ENCODE measurements around the gene PCDHA6. TPM values are rescaled to one million over a fixed set of nuclear protein-coding genes. Genes with fewer than 3 reads are reported as not detected.
"Not testable (repeated sequence)": the region's sequence is repeated elsewhere in the genome, so short reads cannot be mapped to it uniquely, and the experiment has no call there.

The PCDHA6 gene
- polyA plus RNA-seq, 4 donors, result 0.12 to 0.27 TPM; not detected in 2

GRCh38 chr5:140794595-140795258, 33.0 kb upstream of the PCDHA6 start, which contains the start of gene PCDHA2:
Gene PCDHA2 (plus strand): TSS chr5:140794852.
- no peak within 1 kb of the TSS for H3K4me3 ChIP-seq (ENCODE audit: low read depth in 1 of 3, low read length in 3 of 3)
- DNase-seq (no peak), FAIRE-seq (no peak)
- no peak within 1 kb of the TSS for H3K27ac ChIP-seq (ENCODE audit: low read depth in 1 of 3, low read length in 2 of 3)
- WGBS, 3 donors, result 24 to 41% (median 41%) methylated on average over 27 of the region's 27 CpGs
- peaks cover 9 to 32% of the 10 kb centered on the region in 2 donors for H3K9me3 ChIP-seq (ENCODE audit: control insufficient read depth in 2 of 2, insufficient read depth in 1 of 2, low read depth in 1 of 2, low read length in 1 of 2)
- no peaks in the 10 kb centered on the region for H3K4me1 ChIP-seq (ENCODE audit: control insufficient read depth in 3 of 3, insufficient read depth in 2 of 3, low read depth in 1 of 3, low read length in 2 of 3)
- peaks cover 0 to 7% (median 0%) of the 10 kb centered on the region in 3 donors for H3K27me3 ChIP-seq (ENCODE audit: control insufficient read depth in 3 of 3, insufficient read depth in 3 of 3, low read length in 3 of 3)
- no peaks in the 10 kb centered on the region for H3K36me3 ChIP-seq (ENCODE audit: control insufficient read depth in 3 of 3, insufficient read depth in 2 of 3, low read depth in 1 of 3, low read length in 3 of 3)

DNA sequence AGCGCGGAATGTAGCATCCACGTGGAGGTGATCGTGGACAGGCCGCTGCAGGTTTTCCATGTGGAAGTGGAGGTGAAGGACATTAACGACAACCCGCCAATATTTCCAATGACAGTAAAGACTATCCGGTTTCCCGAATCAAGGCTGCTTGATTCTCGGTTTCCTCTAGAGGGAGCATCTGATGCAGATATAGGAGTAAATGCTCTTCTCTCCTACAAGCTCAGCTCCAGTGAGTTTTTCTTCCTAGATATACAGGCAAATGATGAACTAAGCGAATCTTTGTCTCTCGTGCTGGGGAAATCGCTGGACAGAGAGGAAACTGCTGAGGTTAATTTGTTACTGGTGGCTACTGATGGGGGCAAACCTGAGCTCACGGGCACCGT, 32.5 kb upstream of the PCDHA6 start:
- peaks cover 0 to 7% (median 0%) of the 10 kb centered on the region in 3 donors for H3K27me3 ChIP-seq (ENCODE audit: control insufficient read depth in 3 of 3, insufficient read depth in 3 of 3, low read length in 3 of 3)
- H3K27ac ChIP-seq (ENCODE audit: low read depth in 1 of 3, low read length in 2 of 3), result no peak overlapping the region
- H3K4me1 ChIP-seq (ENCODE audit: control insufficient read depth in 3 of 3, insufficient read depth in 2 of 3, low read depth in 1 of 3, low read length in 2 of 3), result no peaks in the 10 kb centered on the region
- H3K36me3 ChIP-seq (ENCODE audit: control insufficient read depth in 3 of 3, insufficient read depth in 2 of 3, low read depth in 1 of 3, low read length in 3 of 3), result no peaks in the 10 kb centered on the region
- peaks cover 9 to 32% of the 10 kb centered on the region in 2 donors for H3K9me3 ChIP-seq (ENCODE audit: control insufficient read depth in 2 of 2, insufficient read depth in 1 of 2, low read depth in 1 of 2, low read length in 1 of 2)
- WGBS, 3 donors, result 26 to 42% (median 36%) methylated on average over 15 of the region's 15 CpGs
- no peak overlapping the region for H3K4me3 ChIP-seq (ENCODE audit: low read depth in 1 of 3, low read length in 3 of 3)
- DNase-seq (no peak), FAIRE-seq (no peak)

DNA sequence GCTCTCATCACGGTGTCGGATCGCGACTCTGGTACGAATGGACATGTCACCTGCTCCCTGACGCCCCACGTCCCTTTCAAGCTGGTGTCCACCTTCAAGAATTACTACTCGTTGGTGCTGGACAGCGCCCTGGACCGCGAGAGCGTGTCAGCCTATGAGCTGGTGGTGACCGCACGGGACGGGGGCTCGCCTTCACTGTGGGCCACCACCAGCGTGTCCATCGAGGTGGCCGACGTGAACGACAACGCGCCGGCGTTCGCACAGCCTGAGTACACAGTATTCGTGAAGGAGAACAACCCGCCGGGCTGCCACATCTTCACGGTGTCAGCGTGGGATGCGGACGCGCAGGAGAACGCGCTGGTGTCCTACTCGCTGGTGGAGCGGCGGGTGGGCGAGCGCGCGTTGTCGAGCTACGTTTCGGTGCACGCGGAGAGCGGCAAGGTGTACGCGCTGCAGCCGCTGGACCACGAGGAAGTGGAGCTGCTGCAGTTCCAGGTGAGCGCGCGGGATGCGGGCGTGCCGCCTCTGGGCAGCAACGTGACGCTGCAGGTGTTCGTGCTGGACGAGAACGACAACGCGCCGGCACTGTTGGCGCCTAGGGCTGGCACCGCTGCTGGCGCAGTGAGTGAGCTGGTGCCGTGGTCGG, 31.6 kb upstream of the PCDHA6 start:
- H3K27me3 ChIP-seq (ENCODE audit: control insufficient read depth in 3 of 3, insufficient read depth in 3 of 3, low read length in 3 of 3); FAIRE-seq; H3K36me3 ChIP-seq (ENCODE audit: control insufficient read depth in 3 of 3, insufficient read depth in 2 of 3, low read depth in 1 of 3, low read length in 3 of 3); H3K4me3 ChIP-seq (ENCODE audit: low read depth in 1 of 3, low read length in 3 of 3); H3K27ac ChIP-seq (ENCODE audit: low read depth in 1 of 3, low read length in 2 of 3); H3K4me1 ChIP-seq (ENCODE audit: control insufficient read depth in 3 of 3, insufficient read depth in 2 of 3, low read depth in 1 of 3, low read length in 2 of 3); DNase-seq: not testable (repeated sequence)
- 62 to 80% (median 78%) methylated on average over 69 to 72 of the region's 72 CpGs for WGBS, 3 donors
- peaks cover 9 to 31% of the 10 kb centered on the region in 2 donors for H3K9me3 ChIP-seq (ENCODE audit: control insufficient read depth in 2 of 2, insufficient read depth in 1 of 2, low read depth in 1 of 2, low read length in 1 of 2)

GRCh38 chr5:140796718-140797095, 31.1 kb upstream of the PCDHA6 start:
- Histone ChIP-seq H3K9me3 (ENCODE audit: control insufficient read depth in 2 of 2, insufficient read depth in 1 of 2, low read depth in 1 of 2, low read length in 1 of 2) (peaks cover 10 to 34% of the 10 kb centered on the region in 2 donors), H3K4me1 (ENCODE audit: control insufficient read depth in 3 of 3, insufficient read depth in 2 of 3, low read depth in 1 of 3, low read length in 2 of 3) (no peaks in the 10 kb centered on the region), H3K36me3 (ENCODE audit: control insufficient read depth in 3 of 3, insufficient read depth in 2 of 3, low read depth in 1 of 3, low read length in 3 of 3) (no peaks in the 10 kb centered on the region), H3K4me3 (ENCODE audit: low read depth in 1 of 3, low read length in 3 of 3) (no peak overlapping the region), H3K27me3 (ENCODE audit: control insufficient read depth in 3 of 3, insufficient read depth in 3 of 3, low read length in 3 of 3) (peaks cover 0 to 13% (median 0%) of the 10 kb centered on the region in 3 donors), H3K27ac (ENCODE audit: low read depth in 1 of 3, low read length in 2 of 3) (no peak overlapping the region)
- no peak for DNase-seq
- FAIRE-seq, result no peak
- WGBS, 3 donors, result 61 to 81% (median 76%) methylated on average over 39 of the region's 39 CpGs

DNA sequence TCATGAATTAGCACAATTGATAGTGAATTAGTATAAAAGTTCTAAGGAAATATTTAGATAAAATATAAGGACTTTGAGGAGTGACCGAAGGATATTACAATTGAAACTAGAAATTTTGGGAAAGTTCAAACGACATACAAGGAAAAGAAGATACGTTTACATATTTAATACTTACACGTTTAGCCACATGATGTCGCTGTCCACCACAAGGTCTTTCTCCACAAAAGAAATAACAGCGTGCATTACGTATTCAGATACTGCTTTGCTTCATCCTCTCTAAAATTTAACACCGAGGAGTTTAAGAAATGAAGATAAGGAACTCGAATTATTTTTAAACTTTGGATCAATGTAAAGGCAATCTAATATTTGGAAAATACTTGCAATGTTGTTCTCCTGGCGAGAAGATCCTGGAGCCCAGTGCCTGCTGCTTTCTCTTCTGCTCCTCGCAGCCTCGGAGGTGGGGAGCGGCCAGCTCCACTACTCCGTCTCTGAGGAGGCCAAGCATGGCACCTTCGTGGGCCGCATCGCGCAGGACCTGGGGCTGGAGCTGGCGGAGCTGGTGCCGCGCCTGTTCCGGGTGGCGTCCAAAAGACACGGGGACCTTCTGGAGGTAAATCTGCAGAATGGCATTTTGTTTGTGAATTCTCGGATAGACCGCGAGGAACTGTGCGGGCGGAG, 26.8 kb upstream of the PCDHA6 start, which contains the start of gene PCDHA3:
PCDHA3 (plus strand) TSS at position 242 of the 678 bp plus-strand sequence.
- DNase-seq (no peak), FAIRE-seq (no peak)
- H3K27ac ChIP-seq (ENCODE audit: low read depth in 1 of 3, low read length in 2 of 3), result no peak within 1 kb of the TSS
- H3K4me3 ChIP-seq (ENCODE audit: low read depth in 1 of 3, low read length in 3 of 3), result no peak within 1 kb of the TSS
- H3K27me3 ChIP-seq (ENCODE audit: control insufficient read depth in 3 of 3, insufficient read depth in 3 of 3, low read length in 3 of 3), result peaks cover 0 to 8% (median 0%) of the 10 kb centered on the region in 3 donors
- H3K36me3 ChIP-seq (ENCODE audit: control insufficient read depth in 3 of 3, insufficient read depth in 2 of 3, low read depth in 1 of 3, low read length in 3 of 3), result no peaks in the 10 kb centered on the region
- no peaks in the 10 kb centered on the region for H3K4me1 ChIP-seq (ENCODE audit: control insufficient read depth in 3 of 3, insufficient read depth in 2 of 3, low read depth in 1 of 3, low read length in 2 of 3)
- H3K9me3 ChIP-seq (ENCODE audit: control insufficient read depth in 2 of 2, insufficient read depth in 1 of 2, low read depth in 1 of 2, low read length in 1 of 2), result peaks cover 14 to 34% of the 10 kb centered on the region in 2 donors
- WGBS, 3 donors, result 23 to 40% (median 38%) methylated on average over 29 of the region's 29 CpGs

DNA sequence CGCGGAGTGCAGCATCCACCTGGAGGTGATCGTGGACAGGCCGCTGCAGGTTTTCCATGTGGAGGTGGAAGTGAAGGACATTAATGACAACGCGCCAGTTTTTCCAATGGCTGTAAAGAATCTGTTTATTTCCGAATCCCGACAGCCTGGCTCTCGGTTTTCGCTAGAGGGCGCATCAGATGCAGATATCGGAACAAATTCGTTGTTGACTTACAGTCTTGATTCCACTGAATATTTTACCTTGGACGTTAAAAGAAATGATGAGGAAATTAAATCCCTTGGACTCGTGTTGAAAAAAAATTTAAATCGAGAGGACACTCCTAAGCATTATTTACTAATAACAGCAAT, 26.3 kb upstream of the PCDHA6 start:
- no peak for DNase-seq
- Histone ChIP-seq H3K9me3 (ENCODE audit: control insufficient read depth in 2 of 2, insufficient read depth in 1 of 2, low read depth in 1 of 2, low read length in 1 of 2) (peaks cover 12 to 29% of the 10 kb centered on the region in 2 donors), H3K4me3 (ENCODE audit: low read depth in 1 of 3, low read length in 3 of 3) (no peak overlapping the region), H3K36me3 (ENCODE audit: control insufficient read depth in 3 of 3, insufficient read depth in 2 of 3, low read depth in 1 of 3, low read length in 3 of 3) (no peaks in the 10 kb centered on the region), H3K27ac (ENCODE audit: low read depth in 1 of 3, low read length in 2 of 3) (no peak overlapping the region), H3K4me1 (ENCODE audit: control insufficient read depth in 3 of 3, insufficient read depth in 2 of 3, low read depth in 1 of 3, low read length in 2 of 3) (no peaks in the 10 kb centered on the region), H3K27me3 (ENCODE audit: control insufficient read depth in 3 of 3, insufficient read depth in 3 of 3, low read length in 3 of 3) (peaks cover 0 to 8% (median 0%) of the 10 kb centered on the region in 3 donors)
- 18 to 41% (median 32%) methylated on average over 16 of the region's 16 CpGs for WGBS, 3 donors
- no peak for FAIRE-seq

- not testable (repeated sequence) for H3K27ac ChIP-seq (ENCODE audit: low read depth in 1 of 3, low read length in 2 of 3); H3K4me3 ChIP-seq (ENCODE audit: low read depth in 1 of 3, low read length in 3 of 3); FAIRE-seq; H3K36me3 ChIP-seq (ENCODE audit: control insufficient read depth in 3 of 3, insufficient read depth in 2 of 3, low read depth in 1 of 3, low read length in 3 of 3); H3K4me1 ChIP-seq (ENCODE audit: control insufficient read depth in 3 of 3, insufficient read depth in 2 of 3, low read depth in 1 of 3, low read length in 2 of 3); DNase-seq
- peaks cover 6 to 27% of the 10 kb centered on the region in 2 donors for H3K9me3 ChIP-seq (ENCODE audit: control insufficient read depth in 2 of 2, insufficient read depth in 1 of 2, low read depth in 1 of 2, low read length in 1 of 2)
- 55 to 77% (median 69%) methylated on average over 45 of the region's 45 CpGs for WGBS, 3 donors
- H3K27me3 ChIP-seq (ENCODE audit: control insufficient read depth in 3 of 3, insufficient read depth in 3 of 3, low read length in 3 of 3), result peaks cover 0 to 11% (median 0%) of the 10 kb centered on the region in 3 donors
These were observed 25.4 kb upstream of the PCDHA6 start for GRCh38 chr5:140802381-140802780.

GRCh38 chr5:140802781-140803271, 24.9 kb upstream of the PCDHA6 start:
- DNase-seq, result no peak
- no peak for FAIRE-seq
- peaks cover 0 to 14% (median 0%) of the 10 kb centered on the region in 3 donors for H3K27me3 ChIP-seq (ENCODE audit: control insufficient read depth in 3 of 3, insufficient read depth in 3 of 3, low read length in 3 of 3)
- 57 to 74% (median 66%) methylated on average over 51 to 53 of the region's 53 CpGs for WGBS, 3 donors
- H3K27ac ChIP-seq (ENCODE audit: low read depth in 1 of 3, low read length in 2 of 3), result no peak overlapping the region
- H3K4me3 ChIP-seq (ENCODE audit: low read depth in 1 of 3, low read length in 3 of 3), result no peak overlapping the region
- H3K9me3 ChIP-seq (ENCODE audit: control insufficient read depth in 2 of 2, insufficient read depth in 1 of 2, low read depth in 1 of 2, low read length in 1 of 2), result peaks cover 6 to 29% of the 10 kb centered on the region in 2 donors
- no peaks in the 10 kb centered on the region for H3K4me1 ChIP-seq (ENCODE audit: control insufficient read depth in 3 of 3, insufficient read depth in 2 of 3, low read depth in 1 of 3, low read length in 2 of 3)
- no peaks in the 10 kb centered on the region for H3K36me3 ChIP-seq (ENCODE audit: control insufficient read depth in 3 of 3, insufficient read depth in 2 of 3, low read depth in 1 of 3, low read length in 3 of 3)

Data from small intestine (tissue), 7 donors.